PC-9 (cell line): ENCODE measurements around the gene ACSL3.

Experiments used
- CTCF ChIP-seq: fragments of 200-600 bp; sonication (generic); conservative IDR thresholded peaks from 2 replicates; pipeline ENCODE4 v1.6.1; 2017; ENCODE audit warnings: mixed run types, antibody characterized with exemption, mild to moderate bottlenecking, moderate library complexity
- EZH2 ChIP-seq: fragments of 200-600 bp; sonication (generic); IDR thresholded peaks from 2 replicates; pipeline ENCODE4 v1.8.0; 2017; ENCODE audit warnings: antibody characterized with exemption, low read depth

- no peak for TF ChIP-seq CTCF
- no peak for TF ChIP-seq EZH2
Observed at GRCh38 chr2:222897898-222898297, 37.1 kb downstream of the ACSL3 start.
